ENCODE results near the gene PRR23E.

The PRR23E gene

DNA sequence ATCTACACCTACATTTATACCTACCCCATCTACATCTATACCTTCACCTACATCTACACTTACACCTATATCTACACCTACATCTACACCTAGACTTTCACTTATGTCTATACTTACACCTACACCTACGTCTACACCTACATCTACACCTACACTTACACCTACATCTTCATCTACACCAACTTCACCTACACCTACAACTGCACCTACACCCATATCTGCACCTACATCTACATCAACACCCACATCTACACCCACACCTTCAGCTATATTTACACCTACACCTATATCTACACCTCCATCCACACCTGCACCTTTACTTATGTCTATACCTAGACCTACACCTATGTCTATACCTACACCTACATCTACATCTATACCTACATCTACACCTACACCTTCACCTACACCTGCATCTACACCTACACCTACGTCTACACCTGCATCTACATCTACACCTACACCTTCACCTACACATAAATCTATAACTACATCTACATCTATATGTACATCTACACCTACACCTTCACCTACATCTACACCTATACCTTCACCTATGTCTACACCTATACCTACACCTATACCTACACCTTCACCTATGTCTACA is 30.9 kb upstream of the PRR23E start:
- H3K27me3 ChIP-seq (ENCODE audit: control insufficient read depth in 1 of 2, insufficient read depth in 1 of 2, low read length in 2 of 2), result peaks cover 19 to 81% of the 10 kb centered on the region in 2 experiments
- no peak overlapping the region for H2AK5ac ChIP-seq (ENCODE audit: low read length, severe bottlenecking)
- H3K23ac ChIP-seq (ENCODE audit: low read length in 2 of 2), result no peak overlapping the region
- H3K9ac ChIP-seq (ENCODE audit: low read length), result no peak overlapping the region
- H3K4me1 ChIP-seq (ENCODE audit: control insufficient read depth, insufficient read depth, low read depth, low read length), result no peaks in the 10 kb centered on the region
- H2BK120ac ChIP-seq (ENCODE audit: low read depth, low read length), result no peak overlapping the region
- H2AFZ ChIP-seq (ENCODE audit: low read depth, low read length), result no peak overlapping the region
- H3K4me2 ChIP-seq (ENCODE audit: low read length, poor library complexity, severe bottlenecking), result no peak overlapping the region
- H2BK12ac ChIP-seq (ENCODE audit: low read length in 2 of 2), result no peak overlapping the region
- H3K14ac ChIP-seq (ENCODE audit: low read length in 2 of 2), result no peak overlapping the region
- no peak overlapping the region for H3K4ac ChIP-seq (ENCODE audit: low read depth in 1 of 2, low read length in 2 of 2)
- no peak overlapping the region for H3K4me3 ChIP-seq (ENCODE audit: insufficient read depth in 1 of 2, low read depth in 1 of 2, low read length in 2 of 2)
- H2BK15ac ChIP-seq (ENCODE audit: low read depth, poor library complexity, severe bottlenecking), result no peak overlapping the region
- H3K18ac ChIP-seq (ENCODE audit: low read depth in 1 of 2, low read length in 2 of 2), result no peak overlapping the region
- H3K36me3 ChIP-seq (ENCODE audit: control insufficient read depth in 1 of 2, insufficient read depth in 2 of 2, low read depth in 1 of 2, low read length in 2 of 2), result no peaks in the 10 kb centered on the region
- no peak for DNase-seq
- H4K91ac ChIP-seq (ENCODE audit: low read length), result no peak overlapping the region
- H3K9me3 ChIP-seq (ENCODE audit: control insufficient read depth, low read length), result no peaks in the 10 kb centered on the region
- no peak overlapping the region for H3K27ac ChIP-seq (ENCODE audit: low read length, poor library complexity, severe bottlenecking)
- H3K79me1 ChIP-seq (replicated peaks; ENCODE audit: low read length, poor library complexity, severe bottlenecking), result no peaks in the 10 kb centered on the region
- 83% methylated on average over 2 of the region's 2 CpGs for WGBS
- no peak overlapping the region for H2BK5ac ChIP-seq (ENCODE audit: low read depth, low read length, poor library complexity, severe bottlenecking)
- H4K8ac ChIP-seq (ENCODE audit: low read length), result no peak overlapping the region

DNA sequence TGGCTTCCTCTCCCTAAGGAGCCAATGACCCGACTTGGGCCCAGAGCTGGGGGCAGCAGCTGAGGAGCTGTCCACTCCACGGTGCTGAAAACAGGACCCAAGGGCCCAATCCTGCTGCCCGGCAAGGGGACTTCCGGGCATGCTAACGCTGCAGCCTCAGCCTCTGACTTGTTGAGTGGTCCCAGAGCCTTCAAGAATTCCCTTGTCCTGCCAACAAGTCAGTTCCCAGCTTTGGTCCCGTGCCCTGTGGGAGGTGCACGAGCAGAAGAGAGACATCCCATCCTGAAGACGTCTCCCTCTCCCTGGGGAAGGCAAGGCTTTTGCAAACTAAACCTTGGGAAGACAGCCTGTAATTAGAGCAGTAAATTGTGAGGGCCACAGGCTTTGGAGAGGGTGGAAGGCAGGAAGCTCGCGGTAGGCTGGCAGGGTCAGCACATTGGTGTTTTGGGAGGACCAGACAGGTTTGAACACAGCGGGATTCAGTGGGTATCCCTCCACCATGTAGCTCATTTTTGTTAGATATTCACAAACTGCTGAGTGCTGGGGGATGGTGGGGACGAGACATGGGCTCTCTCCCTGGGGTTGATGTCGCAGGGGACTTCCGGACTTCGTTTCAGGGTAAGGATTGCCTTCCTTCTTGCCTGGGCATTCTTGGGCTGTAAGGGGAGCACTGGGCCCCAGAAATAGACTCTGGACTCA is 29.8 kb upstream of the PRR23E start:
- Histone ChIP-seq H3K4me1 (ENCODE audit: control insufficient read depth, insufficient read depth, low read depth, low read length) (no peaks in the 10 kb centered on the region), H2BK12ac (ENCODE audit: low read length in 2 of 2) (no peak overlapping the region), H2AK5ac (ENCODE audit: low read length, severe bottlenecking) (no peak overlapping the region), H2AFZ (ENCODE audit: low read depth, low read length) (no peak overlapping the region), H3K4me2 (ENCODE audit: low read length, poor library complexity, severe bottlenecking) (no peak overlapping the region), H3K4ac (ENCODE audit: low read depth in 1 of 2, low read length in 2 of 2) (no peak overlapping the region), H2BK120ac (ENCODE audit: low read depth, low read length) (no peak overlapping the region), H3K9me3 (ENCODE audit: control insufficient read depth, low read length) (no peaks in the 10 kb centered on the region), H3K9ac (ENCODE audit: low read length) (no peak overlapping the region), H3K27ac (ENCODE audit: low read length, poor library complexity, severe bottlenecking) (no peak overlapping the region), H3K23ac (ENCODE audit: low read length in 2 of 2) (no peak overlapping the region), H3K4me3 (ENCODE audit: insufficient read depth in 1 of 2, low read depth in 1 of 2, low read length in 2 of 2) (no peak overlapping the region), H2BK5ac (ENCODE audit: low read depth, low read length, poor library complexity, severe bottlenecking) (no peak overlapping the region), H3K14ac (ENCODE audit: low read length in 2 of 2) (no peak overlapping the region), H4K91ac (ENCODE audit: low read length) (no peak overlapping the region), H3K27me3 (ENCODE audit: control insufficient read depth in 1 of 2, insufficient read depth in 1 of 2, low read length in 2 of 2) (peaks cover 14 to 82% of the 10 kb centered on the region in 2 experiments), H3K79me1 (replicated peaks; ENCODE audit: low read length, poor library complexity, severe bottlenecking) (no peaks in the 10 kb centered on the region), H3K36me3 (ENCODE audit: control insufficient read depth in 1 of 2, insufficient read depth in 2 of 2, low read depth in 1 of 2, low read length in 2 of 2) (no peaks in the 10 kb centered on the region), H3K18ac (ENCODE audit: low read depth in 1 of 2, low read length in 2 of 2) (no peak overlapping the region), H2BK15ac (ENCODE audit: low read depth, poor library complexity, severe bottlenecking) (no peak overlapping the region), H4K8ac (ENCODE audit: low read length) (no peak overlapping the region)
- WGBS, result 55% methylated on average over 15 of the region's 15 CpGs
- no peak for DNase-seq

DNA sequence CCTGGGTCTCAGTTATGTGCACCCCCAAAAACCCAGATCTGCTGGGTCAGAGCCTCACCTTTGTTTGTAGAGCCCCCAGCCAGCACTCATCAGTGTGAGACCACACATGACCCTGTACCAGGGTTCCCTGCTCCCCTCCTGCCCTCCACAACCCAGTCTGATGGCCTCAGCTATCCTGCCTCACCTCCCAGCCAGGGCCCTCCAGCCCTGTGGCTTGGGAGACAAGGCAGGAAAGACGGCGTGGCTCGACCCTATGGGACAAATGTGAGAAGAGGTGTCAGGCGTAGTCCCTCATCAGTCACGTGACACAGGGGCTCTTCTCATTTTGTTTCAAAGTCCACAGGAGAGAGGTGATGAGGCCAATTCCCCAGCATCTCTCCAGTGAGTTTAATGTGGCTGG is 28.3 kb upstream of the PRR23E start:
- H3K4me2 ChIP-seq (ENCODE audit: low read length, poor library complexity, severe bottlenecking), result no peak overlapping the region
- H3K27me3 ChIP-seq (ENCODE audit: control insufficient read depth in 1 of 2, insufficient read depth in 1 of 2, low read length in 2 of 2), result peaks cover 7 to 81% of the 10 kb centered on the region in 2 experiments
- H4K91ac ChIP-seq (ENCODE audit: low read length), result no peak overlapping the region
- H3K18ac ChIP-seq (ENCODE audit: low read depth in 1 of 2, low read length in 2 of 2), result no peak overlapping the region
- no peak overlapping the region for H2BK5ac ChIP-seq (ENCODE audit: low read depth, low read length, poor library complexity, severe bottlenecking)
- H2BK12ac ChIP-seq (ENCODE audit: low read length in 2 of 2), result no peak overlapping the region
- no peak for DNase-seq
- H3K23ac ChIP-seq (ENCODE audit: low read length in 2 of 2), result no peak overlapping the region
- H3K4me1 ChIP-seq (ENCODE audit: control insufficient read depth, insufficient read depth, low read depth, low read length), result no peaks in the 10 kb centered on the region
- no peak overlapping the region for H3K9ac ChIP-seq (ENCODE audit: low read length)
- no peaks in the 10 kb centered on the region for H3K79me1 ChIP-seq (replicated peaks; ENCODE audit: low read length, poor library complexity, severe bottlenecking)
- no peaks in the 10 kb centered on the region for H3K9me3 ChIP-seq (ENCODE audit: control insufficient read depth, low read length)
- H3K14ac ChIP-seq (ENCODE audit: low read length in 2 of 2), result no peak overlapping the region
- no peak overlapping the region for H3K4me3 ChIP-seq (ENCODE audit: insufficient read depth in 1 of 2, low read depth in 1 of 2, low read length in 2 of 2)
- no peak overlapping the region for H2AK5ac ChIP-seq (ENCODE audit: low read length, severe bottlenecking)
- H3K36me3 ChIP-seq (ENCODE audit: control insufficient read depth in 1 of 2, insufficient read depth in 2 of 2, low read depth in 1 of 2, low read length in 2 of 2), result no peaks in the 10 kb centered on the region
- H4K8ac ChIP-seq (ENCODE audit: low read length), result no peak overlapping the region
- H2BK120ac ChIP-seq (ENCODE audit: low read depth, low read length), result no peak overlapping the region
- 73% methylated on average over 5 of the region's 5 CpGs for WGBS
- no peak overlapping the region for H3K27ac ChIP-seq (ENCODE audit: low read length, poor library complexity, severe bottlenecking)
- no peak overlapping the region for H3K4ac ChIP-seq (ENCODE audit: low read depth in 1 of 2, low read length in 2 of 2)
- no peak overlapping the region for H2AFZ ChIP-seq (ENCODE audit: low read depth, low read length)
- no peak overlapping the region for H2BK15ac ChIP-seq (ENCODE audit: low read depth, poor library complexity, severe bottlenecking)

DNA sequence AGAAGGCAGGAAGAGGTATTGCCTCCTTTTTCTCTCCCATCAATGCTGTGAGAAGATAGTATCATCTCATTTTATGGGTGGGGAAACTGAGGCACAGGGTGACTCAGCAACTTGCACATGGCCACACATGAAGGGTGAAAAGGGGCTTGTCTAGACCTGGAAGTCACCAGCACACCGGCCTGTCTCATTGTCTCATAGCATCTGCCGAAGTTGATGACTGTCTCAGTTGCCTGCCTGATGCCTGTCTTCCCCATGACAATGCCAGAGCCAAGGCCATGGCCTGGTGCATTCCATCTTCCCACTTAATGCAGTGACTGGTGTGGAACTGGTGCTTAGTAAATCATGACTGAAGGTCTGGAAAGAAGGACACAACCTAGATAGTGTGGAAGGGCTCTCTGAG is 27.9 kb upstream of the PRR23E start:
- no peak overlapping the region for H2AK5ac ChIP-seq (ENCODE audit: low read length, severe bottlenecking)
- no peak overlapping the region for H2BK15ac ChIP-seq (ENCODE audit: low read depth, poor library complexity, severe bottlenecking)
- no peak overlapping the region for H2BK120ac ChIP-seq (ENCODE audit: low read depth, low read length)
- H3K36me3 ChIP-seq (ENCODE audit: control insufficient read depth in 1 of 2, insufficient read depth in 2 of 2, low read depth in 1 of 2, low read length in 2 of 2), result no peaks in the 10 kb centered on the region
- H3K23ac ChIP-seq (ENCODE audit: low read length in 2 of 2), result no peak overlapping the region
- no peak overlapping the region for H4K91ac ChIP-seq (ENCODE audit: low read length)
- no peak overlapping the region for H4K8ac ChIP-seq (ENCODE audit: low read length)
- H3K14ac ChIP-seq (ENCODE audit: low read length in 2 of 2), result no peak overlapping the region
- H3K9ac ChIP-seq (ENCODE audit: low read length), result no peak overlapping the region
- no peaks in the 10 kb centered on the region for H3K4me1 ChIP-seq (ENCODE audit: control insufficient read depth, insufficient read depth, low read depth, low read length)
- no peak overlapping the region for H3K4me2 ChIP-seq (ENCODE audit: low read length, poor library complexity, severe bottlenecking)
- WGBS, result 88% methylated on average over 2 of the region's 2 CpGs
- peaks cover 8 to 81% of the 10 kb centered on the region in 2 experiments for H3K27me3 ChIP-seq (ENCODE audit: control insufficient read depth in 1 of 2, insufficient read depth in 1 of 2, low read length in 2 of 2)
- no peak overlapping the region for H2BK5ac ChIP-seq (ENCODE audit: low read depth, low read length, poor library complexity, severe bottlenecking)
- no peak overlapping the region for H2AFZ ChIP-seq (ENCODE audit: low read depth, low read length)
- no peak overlapping the region for H3K18ac ChIP-seq (ENCODE audit: low read depth in 1 of 2, low read length in 2 of 2)
- no peak overlapping the region for H3K4me3 ChIP-seq (ENCODE audit: insufficient read depth in 1 of 2, low read depth in 1 of 2, low read length in 2 of 2)
- no peak for DNase-seq
- H3K4ac ChIP-seq (ENCODE audit: low read depth in 1 of 2, low read length in 2 of 2), result no peak overlapping the region
- no peak overlapping the region for H3K27ac ChIP-seq (ENCODE audit: low read length, poor library complexity, severe bottlenecking)
- H2BK12ac ChIP-seq (ENCODE audit: low read length in 2 of 2), result no peak overlapping the region
- H3K9me3 ChIP-seq (ENCODE audit: control insufficient read depth, low read length), result no peaks in the 10 kb centered on the region
- H3K79me1 ChIP-seq (replicated peaks; ENCODE audit: low read length, poor library complexity, severe bottlenecking), result no peaks in the 10 kb centered on the region

Measured in mesenchymal stem cell (in vitro differentiated cells and primary cell).